Erythroblast (primary cell): ENCODE data around the gene ABHD1.

ENCODE experiments used
- GATA1 ChIP-seq: IDR thresholded peaks from 2 replicates; pipeline ENCODE4 v1.6.1; 2011; ENCODE audit warnings: low read depth, mild to moderate bottlenecking, control low read depth, low read length, moderate library complexity
- POLR2A ChIP-seq: IDR thresholded peaks from 2 replicates; pipeline ENCODE4 v1.6.1; 2011; ENCODE audit warnings: mild to moderate bottlenecking, low read length

DNA sequence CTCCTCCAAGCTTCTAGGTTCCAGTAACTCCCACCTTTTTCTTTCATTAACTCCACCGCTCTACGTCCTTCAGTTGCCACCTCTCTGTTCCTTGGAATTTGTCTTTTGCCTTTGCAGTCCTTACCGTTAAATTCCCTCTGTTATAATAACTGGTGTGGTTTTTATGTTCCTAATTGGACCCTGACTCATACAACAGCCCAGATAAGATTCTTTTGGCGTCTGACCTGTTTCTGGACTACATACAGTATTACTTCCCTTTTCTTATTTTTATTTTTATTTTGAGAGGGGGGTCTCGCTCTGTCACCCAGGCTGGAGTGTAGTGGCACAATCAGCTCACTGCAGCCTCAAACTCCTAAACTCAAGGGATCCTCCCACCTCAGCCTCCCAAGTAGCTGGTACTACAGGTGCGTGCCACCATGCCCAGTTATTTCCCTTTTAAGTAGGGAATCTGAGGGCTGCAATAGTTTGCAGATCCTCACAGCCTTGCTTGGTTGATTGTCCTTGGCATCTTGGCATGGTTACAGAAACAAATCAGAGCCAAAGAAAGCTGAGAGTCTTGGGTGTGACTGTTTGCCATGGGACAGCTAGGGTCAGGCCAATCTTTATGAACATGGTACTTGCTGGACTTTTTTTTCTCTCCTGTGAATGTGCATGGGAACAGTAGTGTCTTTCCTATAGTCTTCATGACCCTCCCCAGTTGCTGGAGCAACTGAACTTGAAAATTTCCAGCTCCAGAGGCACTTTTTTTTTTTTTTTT lies 47.1 kb downstream of the ABHD1 start:
- TF ChIP-seq POLR2A (no peak), GATA1 (no peak)
